A204.1 (cell line): ENCODE measurements around the gene ADIPOR2.
"Not testable (repeated sequence)": the region's sequence is repeated elsewhere in the genome, so short reads cannot be mapped to it uniquely, and the experiment has no call there.

ENCODE experiments used
- FAIRE-seq: peaks from 2 replicates; lab custom pipeline; 2012; peaks lifted over from hg19 to GRCh38; lab: Jason Lieb, UNC

The ADIPOR2 gene

DNA sequence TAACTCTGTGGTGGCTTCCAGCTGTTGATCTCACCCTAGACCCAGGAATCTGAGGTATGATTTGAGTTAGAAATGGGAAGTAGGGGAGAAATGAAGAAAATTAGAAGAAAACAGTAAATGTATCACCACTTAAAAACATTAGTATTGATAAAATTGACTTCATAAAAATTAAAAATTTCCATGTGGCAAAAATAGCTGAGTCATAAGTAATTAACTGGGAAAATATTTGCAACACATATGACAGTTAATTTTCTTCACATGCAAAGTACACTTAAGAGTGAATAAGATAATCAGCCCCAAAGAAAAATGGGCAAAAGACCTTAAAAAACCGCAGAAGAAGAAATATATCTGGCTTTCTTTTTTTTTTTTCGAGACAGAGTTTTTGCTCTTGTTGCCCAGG is 25.5 kb upstream of the ADIPOR2 start:
- no peak for FAIRE-seq

DNA sequence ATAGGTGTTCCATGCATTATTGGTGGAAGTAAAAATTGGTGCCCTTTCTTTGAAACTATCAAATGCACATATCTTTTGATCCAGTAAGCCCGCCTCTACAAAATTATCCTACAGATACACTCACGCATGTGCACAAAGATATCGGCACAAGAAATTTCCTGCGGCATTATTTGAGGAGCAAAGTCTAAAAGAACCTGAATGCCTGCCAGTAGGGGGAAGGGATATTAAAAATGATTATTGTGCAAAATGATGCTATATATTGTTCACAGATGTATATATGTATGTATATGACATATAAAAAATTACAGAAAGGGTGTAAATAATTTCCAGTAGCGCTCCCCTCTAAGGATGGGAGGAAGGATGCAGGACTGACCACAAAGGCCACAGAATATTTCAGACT is 24.7 kb upstream of the ADIPOR2 start:
- FAIRE-seq = no peak

DNA sequence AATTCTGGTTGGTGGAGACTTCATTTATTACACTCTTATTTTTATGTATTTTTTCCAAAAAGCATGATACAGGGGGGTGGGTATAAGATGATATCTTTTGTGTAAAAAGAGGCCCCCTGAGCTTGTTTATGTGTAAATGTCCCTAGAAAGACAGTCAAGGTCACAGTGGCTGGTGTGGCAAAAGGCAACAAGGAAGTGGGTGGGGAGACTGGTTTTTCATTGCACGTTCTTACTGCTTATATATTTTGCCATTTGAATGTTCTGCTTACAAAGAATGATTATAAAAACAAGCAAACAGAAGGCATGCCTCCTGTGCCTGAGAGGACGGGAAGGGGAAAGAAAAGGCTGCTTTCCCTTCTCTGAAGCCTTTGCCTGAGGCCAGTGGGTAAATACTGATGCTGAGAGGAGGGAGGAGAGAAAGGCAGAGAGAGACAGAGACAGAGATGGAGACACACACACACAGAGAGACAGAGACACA is 24.1 kb upstream of the ADIPOR2 start:
- no peak for FAIRE-seq

DNA sequence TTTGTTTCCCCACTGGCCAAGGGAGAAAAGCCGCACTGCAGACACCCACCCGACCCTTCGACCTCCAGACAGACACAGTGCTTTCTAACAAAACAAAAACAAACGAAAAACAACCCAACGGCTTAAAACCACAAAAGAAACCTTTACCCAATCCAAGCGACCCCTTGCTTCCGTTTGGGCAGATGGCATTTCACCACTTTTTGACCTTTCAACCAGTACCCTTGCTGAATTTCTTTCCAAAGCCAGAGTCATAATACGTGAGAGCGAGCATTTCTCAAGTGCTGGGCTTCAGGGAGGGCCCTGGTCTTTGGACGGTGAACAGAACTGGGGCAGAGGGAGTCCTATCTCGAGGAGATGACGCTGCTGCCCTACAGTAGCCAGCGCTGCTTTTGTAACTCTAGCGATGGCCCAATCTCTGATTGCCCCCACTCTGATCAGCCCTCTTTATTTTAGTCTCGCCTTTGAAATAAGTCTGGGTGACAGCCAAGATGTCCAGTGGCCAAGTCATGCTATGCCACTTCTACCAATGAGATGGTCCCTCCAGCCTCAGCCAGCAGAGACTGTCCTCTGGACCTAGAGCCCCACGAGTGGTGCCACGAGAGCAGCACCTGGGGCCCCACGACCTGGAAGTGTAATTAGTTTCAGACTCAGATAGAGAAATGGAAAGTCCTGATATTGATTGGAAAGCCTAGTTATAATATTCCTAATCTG is 21.9 kb upstream of the ADIPOR2 start:
- FAIRE-seq = no peak

DNA sequence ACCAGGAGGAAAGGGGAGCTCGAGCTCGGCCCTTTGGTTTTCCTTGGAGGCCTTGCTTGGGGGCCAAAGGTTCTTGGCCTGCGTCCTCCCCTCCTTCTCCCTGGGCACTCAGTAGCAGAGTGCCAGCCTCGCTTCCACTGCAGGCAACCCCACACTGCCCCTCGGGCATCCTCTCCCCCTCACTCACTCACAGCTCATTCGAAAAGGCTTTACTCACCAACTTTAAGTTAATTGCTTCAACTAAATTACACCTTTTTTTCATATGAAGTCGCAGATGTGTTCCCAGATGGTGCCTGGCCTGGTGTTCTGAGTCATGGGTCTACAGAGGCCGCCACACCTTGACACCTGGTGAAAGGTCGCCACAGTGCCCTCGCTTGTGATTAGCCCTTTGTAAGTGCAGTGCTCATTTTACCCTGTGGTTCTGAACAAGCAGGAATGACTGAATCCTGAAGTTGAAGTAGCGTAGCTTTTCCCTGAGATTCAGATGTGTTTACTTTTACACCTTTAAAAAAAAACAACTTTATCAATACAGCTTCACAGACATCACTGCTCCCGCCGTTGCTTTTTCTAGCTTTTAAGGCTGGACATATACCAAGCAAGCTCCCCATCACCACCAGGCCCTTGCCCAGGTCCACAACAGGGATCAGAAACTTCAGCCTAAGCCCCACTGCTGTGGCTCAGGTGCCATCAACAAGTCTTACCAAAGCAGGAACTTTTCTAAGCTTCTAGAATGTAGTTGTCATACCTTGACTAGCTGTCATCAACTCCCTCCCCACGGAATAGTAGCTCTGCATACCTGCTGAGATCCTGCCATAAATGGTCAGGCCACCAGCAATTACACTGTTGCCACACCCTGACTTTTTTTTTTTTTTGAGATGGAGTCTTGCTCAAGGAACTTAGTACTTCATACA is 20.3 kb upstream of the ADIPOR2 start:
- FAIRE-seq = no peak

DNA sequence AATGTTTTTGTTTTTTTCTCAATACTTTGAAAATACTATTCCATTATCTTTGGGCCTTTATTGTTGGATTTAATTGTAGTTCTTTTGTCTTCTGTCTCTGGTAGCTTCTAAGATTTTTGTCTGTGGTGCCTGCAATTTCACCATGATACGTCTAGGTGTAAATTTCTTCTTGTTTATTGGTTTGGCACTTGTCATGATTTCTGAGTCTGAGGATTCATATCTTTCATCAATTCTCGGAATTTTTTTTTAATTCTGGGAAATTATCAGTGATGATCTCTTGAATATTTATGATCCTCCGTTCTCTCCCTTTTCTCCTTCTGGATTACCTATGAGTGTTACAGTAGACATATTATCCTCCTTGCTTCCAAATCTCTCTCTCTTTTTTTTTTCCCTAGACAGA is 14.8 kb upstream of the ADIPOR2 start:
- FAIRE-seq = no peak

DNA sequence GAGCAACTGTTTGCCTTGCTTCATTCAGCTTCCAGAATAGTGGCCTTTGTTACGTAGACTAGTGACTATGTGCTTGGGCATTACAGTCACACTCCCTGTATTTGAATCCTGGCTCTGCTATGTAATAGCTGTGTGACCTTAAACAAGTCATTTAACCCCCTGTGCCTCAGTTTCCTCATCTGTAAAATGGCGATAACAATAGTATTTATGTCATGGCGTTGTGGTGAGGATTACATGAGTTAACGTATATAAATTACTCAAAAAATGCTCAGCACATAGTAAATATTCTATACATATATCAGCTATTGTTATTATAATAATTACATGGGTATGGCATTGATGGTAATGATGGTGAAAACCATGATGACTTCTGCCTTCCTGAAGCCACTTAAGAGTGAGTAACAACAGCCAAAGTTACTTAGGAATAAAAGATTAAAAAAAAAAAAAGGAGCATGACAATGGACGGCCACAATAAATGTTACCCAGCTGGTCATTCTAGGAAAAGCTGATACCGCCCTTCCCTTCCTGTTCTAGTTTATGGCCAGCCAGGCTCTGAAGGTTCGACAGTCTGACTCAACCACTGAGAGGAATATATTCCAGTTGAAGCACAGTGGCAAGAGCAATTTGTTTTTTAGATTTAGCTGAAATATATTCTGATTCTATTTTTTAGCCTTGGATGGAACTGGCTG is 9.9 kb upstream of the ADIPOR2 start:
- no peak for FAIRE-seq

DNA sequence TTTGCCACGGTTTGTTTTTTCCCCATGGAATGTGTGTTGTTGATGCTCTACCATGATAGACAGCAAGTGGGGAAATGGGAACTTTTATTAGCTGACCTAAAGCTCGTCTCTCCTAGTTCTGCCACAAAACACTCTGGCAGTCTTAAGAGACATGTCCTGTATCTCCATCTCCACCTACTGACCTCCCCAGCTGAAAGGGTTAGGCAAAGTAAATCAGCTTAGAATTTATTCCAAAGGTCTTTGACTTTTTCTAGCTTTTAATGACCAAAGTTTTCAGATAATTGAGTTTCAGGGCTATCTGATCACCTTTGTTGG is 9.4 kb upstream of the ADIPOR2 start:
- FAIRE-seq = no peak

DNA sequence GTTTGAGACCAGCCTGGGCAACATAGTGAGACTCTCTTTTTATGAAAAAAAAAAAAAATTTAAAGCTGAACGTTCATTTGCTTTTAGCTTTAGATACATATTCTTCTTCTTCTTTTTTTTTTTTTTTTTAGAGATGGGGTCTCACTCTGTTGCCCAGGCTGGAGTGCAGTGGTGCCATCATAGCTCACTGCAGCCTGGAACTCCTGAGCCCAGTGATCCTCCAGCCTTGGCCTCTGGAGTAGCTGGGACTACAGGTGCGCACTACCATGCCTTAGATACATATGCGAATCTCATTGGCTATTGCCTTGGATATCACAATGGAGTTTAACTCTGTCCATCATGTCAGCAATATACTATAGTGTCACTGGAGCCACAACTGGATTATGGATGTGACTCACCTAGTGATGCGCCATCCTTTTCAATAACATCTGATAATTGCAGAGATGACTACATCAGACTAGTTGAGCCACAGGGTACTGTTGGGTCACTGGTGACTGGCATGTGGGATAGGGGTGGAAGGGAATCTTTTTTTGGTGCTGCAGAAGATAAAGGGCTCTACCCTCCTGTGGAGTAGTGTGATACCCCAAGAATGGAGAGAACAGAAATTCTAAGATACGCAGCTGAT is 2.7 kb upstream of the ADIPOR2 start:
- no peak for FAIRE-seq

DNA sequence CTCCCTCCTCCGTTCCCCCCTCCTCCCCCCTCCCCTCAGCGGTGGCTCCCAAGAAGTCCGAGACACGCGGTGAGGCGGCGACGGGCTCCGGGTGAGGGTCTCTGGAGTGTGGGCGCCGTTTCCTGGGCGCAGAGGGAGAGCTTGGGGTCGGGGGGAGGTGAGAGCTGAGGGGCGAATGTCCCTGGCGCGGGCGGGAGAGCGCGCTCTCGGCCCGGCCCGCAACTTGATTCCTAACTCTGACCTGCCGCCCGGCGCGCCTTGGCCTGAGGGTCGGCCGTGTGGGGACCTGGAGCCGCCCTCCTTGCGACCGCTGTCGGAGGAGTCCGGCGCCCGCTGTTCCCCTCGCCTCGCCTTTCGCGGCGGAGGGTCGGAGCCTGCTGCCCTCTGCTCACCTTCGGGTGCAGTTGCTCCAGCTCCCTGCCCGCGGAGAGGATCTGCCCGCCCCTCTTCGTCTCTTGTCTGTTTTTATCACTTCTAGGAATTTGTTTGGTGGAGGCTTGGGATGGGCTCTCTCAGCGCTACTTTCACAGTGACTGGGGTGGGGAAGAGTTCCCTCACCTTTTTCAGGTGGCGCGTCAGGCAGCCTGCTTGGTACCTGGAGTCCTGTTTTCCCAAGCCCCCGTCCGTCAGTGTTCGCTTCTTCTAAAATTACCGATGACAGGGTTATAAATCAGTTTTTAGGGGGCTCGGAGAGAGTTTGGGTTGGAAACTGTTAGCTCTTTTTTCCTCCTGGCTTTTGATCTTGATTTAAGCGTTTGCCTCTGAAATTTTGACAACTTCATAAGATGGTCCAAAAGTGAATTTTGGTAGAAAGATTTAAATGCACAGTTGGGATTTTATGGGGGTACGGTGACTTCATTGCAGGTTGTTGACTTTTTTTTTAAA is 495 bp downstream of the ADIPOR2 start:
- FAIRE-seq = no peak

DNA sequence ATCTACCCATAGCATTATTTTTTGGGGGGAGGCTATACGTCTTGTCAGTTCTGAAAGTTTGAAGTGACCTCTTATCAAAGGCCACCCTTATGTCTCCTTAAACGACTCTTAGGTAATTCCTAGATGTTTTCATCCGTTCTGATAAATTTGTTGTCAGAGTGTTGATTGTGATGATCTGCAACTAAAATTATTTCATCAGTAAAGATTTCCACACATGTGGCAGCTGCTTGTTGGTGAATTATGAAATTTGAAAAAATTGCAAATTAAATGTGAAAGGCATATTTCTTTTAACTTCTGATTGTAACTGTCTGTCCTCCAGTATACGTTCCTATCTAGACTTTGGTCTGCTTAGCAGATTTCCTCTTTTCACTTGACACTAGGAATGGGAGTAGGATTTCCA is 1.4 kb downstream of the ADIPOR2 start:
- no peak for FAIRE-seq

DNA sequence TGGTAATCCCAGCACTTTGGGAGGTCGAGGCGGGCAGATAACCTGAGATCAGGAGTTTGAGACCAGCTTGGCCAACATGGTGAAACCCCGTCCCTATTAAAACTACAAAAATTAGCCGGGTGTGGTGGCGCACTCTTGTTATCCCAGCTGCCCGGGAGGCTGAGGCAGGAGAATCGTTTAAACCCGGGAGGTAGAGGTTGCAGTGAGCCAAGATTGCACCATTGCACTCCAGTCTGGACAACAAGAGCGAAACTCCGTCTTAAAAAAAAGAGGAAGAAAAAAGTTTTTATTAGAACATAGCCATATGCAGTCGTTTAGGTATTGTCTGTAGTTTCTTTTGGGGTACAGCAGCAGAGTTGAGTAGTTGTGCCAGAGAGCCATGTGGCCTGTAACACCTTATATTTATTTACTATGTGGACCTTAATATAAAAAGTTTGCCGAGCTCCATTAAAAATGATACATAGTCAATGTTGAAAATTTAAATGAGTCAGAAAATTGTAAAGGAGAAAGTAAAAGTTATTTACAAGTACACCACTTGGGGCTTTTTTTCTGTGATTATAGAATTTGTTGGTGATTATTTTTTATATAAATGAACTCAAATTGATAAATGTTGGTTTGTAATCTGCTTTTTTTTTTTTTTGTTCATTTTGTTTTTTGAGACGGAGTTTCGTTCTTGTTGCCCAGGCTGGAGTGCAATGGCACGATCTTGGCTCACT is 2.2 kb downstream of the ADIPOR2 start:
- FAIRE-seq = no peak

DNA sequence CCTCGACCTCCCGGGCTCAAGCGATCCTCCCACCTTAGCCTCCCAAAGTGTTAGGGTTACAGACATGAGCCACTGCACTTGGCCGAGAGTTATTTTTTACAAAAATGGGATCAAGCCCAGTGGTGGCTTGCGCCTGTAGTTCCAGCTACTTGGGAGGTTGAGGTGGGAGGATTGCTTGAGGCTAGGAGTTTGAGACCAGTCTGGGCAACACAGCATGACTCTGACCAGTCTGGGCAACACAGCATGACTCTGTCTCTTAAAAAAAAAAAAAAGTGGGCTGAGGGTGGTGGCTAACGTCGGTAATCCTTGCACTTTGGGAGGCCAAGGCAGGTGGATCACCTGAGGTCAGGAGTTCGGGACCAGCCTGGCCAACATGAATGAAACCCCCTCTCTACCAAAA is 4.2 kb downstream of the ADIPOR2 start:
- not testable (repeated sequence) for FAIRE-seq

DNA sequence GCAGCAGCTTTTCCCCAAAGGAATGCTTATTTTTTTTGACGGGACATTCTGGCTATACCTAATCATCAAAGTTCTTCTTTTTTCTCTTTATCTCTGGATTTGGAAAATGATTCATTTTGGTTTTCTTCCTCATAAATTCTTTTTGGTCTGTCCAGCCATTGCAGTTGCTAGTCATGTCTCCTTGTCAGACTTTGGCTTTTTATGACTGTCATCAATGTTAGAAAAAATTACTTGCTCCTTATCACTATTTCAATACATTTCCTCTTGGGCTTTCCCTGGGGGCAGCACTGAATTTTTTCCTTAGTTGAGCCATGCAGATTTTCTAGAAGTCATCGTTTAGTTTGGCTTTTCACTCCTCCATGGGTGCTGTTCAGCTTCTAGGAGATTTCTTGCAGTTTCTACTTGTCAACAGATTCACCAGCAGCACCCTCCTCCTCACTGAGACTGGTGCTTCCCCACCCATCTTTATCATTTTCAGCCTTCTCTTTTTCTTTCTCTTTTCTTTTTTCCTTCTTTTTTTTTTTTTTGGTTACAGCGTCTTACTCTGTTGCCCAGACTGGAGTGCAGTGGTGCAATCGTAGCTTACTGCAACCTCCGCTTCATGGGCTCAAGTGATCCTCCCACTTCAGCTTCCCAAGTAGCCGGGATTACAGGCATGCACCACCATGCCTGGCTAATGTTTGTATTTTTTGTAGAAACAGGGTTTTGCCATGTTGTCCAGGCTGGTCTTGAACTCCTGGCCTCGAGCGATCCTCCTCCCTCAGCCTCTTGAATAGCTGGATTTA is 5.2 kb downstream of the ADIPOR2 start:
- FAIRE-seq = no peak

DNA sequence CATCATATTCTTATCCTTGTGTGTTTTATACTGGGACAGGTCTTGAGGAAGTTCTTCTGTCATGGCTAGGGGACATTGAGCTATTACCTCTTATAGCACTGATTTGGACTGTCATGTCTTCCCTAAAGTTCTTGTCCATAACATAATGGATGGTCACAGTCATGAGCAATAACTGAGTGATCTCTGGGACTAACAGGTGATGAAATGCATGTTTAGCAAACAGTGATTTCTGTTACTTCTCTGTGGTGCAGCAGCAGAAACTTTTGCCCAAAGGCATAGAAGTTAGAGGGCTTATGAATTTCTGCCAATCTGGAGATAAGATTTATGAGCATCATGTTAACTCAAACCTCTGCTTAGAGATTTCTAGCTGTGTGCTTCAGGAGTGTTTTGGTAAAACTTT is 5.9 kb downstream of the ADIPOR2 start:
- FAIRE-seq = no peak

DNA sequence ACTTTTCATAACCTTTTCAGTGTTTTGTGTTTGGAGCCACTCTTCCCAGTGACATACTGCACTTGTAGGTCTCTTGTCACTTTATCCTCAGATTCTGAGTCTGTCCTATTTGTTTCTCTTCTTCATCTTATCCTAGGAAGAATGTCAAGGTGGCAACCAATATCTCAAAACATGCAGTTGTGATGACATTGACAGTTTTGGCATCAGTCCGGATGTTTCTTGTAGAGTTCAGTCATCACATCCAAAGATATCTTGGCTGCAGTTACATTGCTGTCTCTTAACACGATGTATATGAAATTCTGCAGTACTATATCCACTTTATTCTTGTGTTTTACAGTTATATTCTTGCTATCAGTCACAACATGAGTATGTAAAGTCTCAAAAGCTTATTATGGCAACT is 6.4 kb downstream of the ADIPOR2 start:
- no peak for FAIRE-seq

DNA sequence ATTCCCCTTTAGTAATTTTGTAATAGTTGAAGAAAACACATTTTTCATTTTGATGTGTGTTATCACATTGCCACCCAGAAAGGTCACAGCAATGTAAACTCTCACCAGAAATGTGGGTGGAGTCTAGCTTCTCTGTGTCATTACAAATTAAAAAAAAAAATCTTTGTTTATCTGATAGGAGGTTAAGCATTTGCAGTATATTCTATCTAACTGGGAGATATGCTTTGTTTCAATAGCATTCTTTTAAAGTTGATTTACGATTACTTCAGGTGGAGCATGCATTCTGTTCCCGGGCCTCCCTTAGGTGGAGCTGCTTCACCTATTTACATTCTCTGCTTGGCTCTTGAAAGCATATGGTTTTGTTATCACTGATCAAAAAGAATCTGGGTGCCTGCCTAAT is 7.8 kb downstream of the ADIPOR2 start:
- no peak for FAIRE-seq

DNA sequence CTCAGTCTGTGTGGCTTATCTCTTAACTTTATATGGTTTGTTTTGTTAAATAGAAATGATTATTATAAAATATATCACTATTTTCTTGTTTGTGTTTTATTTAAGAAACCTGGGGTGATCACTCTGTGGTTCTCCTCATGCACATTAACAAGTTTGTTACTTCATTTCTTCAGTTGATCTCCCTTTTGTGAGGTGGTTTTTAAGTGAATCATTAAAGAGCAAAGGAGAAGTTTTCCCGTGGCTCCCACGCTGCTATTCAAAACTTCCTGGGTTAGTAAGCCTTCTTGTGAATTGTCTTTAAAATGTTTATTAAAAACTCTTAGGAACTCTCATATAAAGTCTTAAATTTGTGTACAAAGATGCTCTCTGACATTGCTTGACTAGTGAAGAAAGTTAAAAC is 11.8 kb downstream of the ADIPOR2 start:
- no peak for FAIRE-seq

DNA sequence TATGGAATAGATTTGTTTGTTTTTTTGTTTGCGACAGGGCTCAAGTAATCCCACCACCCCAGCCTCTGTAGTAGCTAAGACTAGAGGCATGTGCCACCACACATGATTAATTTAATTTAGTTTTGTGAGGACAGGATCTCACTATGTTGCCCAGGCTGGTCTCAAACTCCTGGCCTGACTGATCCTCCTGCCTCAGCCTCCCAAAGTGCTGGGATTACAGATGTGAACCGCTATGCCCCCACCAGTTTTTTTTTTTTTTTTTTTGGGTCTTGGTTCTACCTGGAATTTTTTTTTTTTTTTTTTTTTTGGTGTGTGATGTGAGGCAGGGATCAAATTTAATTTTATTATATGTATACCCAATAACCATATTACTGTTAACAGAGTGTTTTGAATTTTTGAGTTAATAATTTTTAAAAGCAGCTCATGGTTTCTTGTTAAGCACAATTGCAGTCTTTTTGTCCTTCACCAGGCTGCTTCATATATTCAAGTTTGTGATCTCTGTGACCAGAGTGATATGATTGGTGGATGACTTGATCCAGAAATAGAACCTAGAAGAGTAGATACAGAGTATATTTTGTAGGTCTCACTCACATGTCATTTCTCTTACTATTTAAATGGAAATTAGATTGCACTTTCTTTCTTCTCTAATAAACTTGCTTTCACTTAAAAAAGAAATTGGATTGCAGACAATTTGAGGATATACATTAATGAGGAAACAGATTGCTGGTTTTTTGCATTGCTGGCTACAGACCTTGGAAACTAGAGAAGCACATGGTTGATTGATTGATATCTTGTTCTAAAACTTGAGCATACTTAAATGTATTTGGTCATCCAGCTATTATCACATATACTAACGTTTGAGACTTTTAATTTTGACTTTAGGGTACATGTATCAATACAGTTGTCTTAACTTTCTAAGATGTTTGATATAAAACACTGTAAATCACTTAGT is 13.2 kb downstream of the ADIPOR2 start:
- FAIRE-seq = no peak
